Measurements from ENCODE around the gene SRRM3. TPM values are rescaled to one million over a fixed set of nuclear protein-coding genes. Genes with fewer than 3 reads are reported as not detected.

The SRRM3 gene
- total and polyA plus RNA-seq, 9 of the 15 experiments (the other 6 are each of a cell fraction or from before 2014, with no cell fraction given), result 0.04 to 0.91 (median 0.46) TPM; not detected in 2

DNA sequence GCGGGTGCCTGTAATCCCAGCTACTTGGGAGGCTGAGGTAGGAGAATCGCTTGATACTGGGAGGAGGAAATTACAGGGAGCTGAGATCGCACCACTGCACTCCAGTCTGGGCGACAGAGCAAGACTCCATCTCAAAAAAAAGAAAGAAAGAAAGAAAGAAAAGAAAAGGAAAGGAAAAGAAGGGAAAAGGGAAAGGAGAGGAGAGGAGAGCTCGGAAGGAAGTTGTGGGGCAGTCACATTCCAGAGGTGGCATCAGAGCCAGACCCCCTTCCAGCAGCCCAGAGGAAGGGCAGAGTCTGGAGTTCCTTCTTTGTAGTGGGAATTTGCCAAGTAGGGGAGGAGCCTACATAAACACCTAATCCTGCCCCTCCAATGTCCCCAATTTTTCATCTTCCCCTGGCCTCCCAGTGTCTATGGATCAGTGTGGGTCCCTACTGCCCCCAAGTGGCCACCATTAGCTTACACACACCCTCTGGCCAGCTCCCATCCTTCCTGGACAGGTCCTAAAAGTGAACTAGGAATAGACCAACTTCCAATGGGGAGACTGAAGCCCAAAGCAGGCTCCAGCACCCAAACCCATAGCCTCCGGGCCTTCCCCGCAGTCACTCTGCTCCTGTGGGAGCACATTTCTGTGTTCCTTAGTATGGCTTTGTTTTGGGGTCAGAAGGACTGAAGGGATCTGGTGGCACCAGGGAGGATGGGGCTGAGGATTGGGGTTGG is 61.1 kb downstream of the SRRM3 start (continued):
- TF ChIP-seq, protein P1, sequence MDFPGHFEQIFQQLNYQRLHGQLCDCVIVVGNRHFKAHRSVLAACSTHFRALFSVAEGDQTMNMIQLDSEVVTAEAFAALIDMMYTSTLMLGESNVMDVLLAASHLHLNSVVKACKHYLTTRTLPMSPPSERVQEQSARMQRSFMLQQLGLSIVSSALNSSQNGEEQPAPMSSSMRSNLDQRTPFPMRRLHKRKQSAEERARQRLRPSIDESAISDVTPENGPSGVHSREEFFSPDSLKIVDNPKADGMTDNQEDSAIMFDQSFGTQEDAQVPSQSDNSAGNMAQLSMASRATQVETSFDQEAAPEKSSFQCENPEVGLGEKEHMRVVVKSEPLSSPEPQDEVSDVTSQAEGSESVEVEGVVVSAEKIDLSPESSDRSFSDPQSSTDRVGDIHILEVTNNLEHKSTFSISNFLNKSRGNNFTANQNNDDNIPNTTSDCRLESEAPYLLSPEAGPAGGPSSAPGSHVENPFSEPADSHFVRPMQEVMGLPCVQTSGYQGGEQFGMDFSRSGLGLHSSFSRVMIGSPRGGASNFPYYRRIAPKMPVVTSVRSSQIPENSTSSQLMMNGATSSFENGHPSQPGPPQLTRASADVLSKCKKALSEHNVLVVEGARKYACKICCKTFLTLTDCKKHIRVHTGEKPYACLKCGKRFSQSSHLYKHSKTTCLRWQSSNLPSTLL (IDR thresholded peaks at IDR 0.05), result no peak
- TF ChIP-seq ZBTB1 (CRISPR knock-in tag; IDR thresholded peaks at IDR 0.05; ENCODE audit: borderline replicate concordance, low read depth), result no peak
- peak; percentile 66; the same call in 1 of the 2 replicates for TF ChIP-seq CTBP1 (IDR thresholded peaks at IDR 0.05; ENCODE audit: borderline replicate concordance)
- TF ChIP-seq ZNF134 (CRISPR knock-in tag; conservative IDR thresholded peaks at IDR 0.05), result no peak
- TF ChIP-seq RBFOX2 (IDR thresholded peaks at IDR 0.05; ENCODE audit: low read depth, low read length), result no peak
- no peak for TF ChIP-seq HNRNPL (IDR thresholded peaks at IDR 0.05; ENCODE audit: low read depth, low read length)
- TF ChIP-seq, protein P2, sequence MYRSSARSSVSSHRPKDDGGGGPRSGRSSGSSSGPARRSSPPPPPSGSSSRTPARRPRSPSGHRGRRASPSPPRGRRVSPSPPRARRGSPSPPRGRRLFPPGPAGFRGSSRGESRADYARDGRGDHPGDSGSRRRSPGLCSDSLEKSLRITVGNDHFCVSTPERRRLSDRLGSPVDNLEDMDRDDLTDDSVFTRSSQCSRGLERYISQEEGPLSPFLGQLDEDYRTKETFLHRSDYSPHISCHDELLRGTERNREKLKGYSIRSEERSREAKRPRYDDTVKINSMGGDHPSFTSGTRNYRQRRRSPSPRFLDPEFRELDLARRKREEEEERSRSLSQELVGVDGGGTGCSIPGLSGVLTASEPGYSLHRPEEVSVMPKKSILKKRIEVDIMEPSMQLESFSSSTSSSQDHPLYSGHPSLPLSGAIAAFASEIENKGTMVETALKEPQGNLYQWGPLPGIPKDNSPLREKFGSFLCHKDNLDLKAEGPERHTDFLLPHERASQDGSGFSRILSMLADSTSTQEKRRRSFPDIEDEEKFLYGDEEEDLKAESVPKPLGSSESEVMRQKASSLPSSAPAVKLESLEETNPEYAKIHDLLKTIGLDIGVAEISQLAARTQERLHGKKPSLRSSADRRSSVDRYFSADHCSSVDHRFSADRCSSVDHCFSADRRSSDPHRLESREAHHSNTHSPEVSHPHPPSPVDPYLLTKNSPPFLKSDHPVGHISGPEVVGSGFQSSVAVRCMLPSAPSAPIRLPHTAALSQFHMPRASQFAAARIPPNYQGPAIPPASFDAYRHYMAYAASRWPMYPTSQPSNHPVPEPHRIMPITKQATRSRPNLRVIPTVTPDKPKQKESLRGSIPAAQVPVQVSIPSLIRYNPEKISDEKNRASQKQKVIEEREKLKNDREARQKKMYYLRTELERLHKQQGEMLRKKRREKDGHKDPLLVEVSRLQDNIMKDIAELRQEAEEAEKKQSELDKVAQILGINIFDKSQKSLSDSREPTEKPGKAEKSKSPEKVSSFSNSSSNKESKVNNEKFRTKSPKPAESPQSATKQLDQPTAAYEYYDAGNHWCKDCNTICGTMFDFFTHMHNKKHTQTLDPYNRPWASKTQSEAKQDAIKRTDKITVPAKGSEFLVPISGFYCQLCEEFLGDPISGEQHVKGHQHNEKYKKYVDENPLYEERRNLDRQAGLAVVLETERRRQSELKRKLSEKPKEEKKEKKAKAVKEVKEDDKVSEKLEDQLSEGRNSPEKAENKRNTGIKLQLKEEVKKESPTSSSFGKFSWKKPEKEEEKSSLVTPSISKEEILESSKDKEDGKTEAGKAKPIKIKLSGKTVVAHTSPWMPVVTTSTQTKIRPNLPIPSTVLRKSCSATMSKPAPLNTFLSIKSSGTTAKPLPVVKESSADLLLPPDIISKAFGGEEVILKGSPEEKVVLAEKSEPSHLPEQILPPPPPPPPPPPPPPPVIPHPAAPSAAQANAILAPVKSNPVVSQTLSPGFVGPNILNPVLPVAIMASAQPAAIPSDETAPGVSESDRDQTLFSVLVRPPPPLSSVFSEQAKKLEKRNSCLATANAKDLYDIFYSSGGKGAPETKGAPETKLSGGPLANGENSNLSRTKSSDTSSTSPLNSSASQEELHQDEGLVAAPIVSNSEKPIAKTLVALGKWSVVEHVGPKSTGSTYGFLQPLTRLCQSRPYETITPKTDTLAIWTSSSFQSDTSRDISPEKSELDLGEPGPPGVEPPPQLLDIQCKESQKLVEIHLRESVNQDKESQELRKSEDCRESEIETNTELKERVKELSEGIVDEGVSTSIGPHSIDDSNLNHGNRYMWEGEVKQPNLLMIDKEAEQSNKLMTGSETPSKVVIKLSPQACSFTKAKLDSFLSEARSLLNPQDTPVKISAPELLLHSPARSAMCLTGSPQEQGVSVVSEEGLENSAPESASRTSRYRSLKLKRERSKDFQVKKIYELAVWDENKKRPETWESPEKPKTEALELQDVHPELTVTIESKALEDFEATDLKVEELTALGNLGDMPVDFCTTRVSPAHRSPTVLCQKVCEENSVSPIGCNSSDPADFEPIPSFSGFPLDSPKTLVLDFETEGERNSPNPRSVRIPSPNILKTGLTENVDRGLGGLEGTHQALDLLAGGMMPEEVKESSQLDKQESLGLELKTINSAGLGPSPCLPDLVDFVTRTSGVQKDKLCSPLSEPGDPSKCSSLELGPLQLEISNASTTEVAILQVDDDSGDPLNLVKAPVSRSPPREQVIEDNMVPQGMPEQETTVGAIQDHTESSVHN (IDR thresholded peaks at IDR 0.05; ENCODE audit: borderline replicate concordance in 1 of 2, low read depth in 1 of 2), result 0 out of 4 replicates have a peak, but pooled peaks of 1 of the 2 experiments have one; percentile 29
- TF ChIP-seq, protein P3, sequence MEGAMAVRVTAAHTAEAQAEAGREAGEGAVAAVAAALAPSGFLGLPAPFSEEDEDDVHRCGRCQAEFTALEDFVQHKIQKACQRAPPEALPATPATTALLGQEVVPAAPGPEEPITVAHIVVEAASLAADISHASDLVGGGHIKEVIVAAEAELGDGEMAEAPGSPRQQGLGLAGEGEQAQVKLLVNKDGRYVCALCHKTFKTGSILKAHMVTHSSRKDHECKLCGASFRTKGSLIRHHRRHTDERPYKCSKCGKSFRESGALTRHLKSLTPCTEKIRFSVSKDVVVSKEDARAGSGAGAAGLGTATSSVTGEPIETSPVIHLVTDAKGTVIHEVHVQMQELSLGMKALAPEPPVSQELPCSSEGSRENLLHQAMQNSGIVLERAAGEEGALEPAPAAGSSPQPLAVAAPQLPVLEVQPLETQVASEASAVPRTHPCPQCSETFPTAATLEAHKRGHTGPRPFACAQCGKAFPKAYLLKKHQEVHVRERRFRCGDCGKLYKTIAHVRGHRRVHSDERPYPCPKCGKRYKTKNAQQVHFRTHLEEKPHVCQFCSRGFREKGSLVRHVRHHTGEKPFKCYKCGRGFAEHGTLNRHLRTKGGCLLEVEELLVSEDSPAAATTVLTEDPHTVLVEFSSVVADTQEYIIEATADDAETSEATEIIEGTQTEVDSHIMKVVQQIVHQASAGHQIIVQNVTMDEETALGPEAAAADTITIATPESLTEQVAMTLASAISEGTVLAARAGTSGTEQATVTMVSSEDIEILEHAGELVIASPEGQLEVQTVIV (CRISPR knock-in tag; IDR thresholded peaks at IDR 0.05; ENCODE audit: borderline replicate concordance), result no peak
- TF ChIP-seq JUND (IDR thresholded peaks at IDR 0.05; ENCODE audit: borderline replicate concordance, low read depth, low read length), result peak; percentile 27; the same call in 1 of the 2 replicates
- TF ChIP-seq JUND (tag; IDR thresholded peaks at IDR 0.05; ENCODE audit: borderline replicate concordance, low read depth, low read length), result no peak
- TF ChIP-seq, protein P4, sequence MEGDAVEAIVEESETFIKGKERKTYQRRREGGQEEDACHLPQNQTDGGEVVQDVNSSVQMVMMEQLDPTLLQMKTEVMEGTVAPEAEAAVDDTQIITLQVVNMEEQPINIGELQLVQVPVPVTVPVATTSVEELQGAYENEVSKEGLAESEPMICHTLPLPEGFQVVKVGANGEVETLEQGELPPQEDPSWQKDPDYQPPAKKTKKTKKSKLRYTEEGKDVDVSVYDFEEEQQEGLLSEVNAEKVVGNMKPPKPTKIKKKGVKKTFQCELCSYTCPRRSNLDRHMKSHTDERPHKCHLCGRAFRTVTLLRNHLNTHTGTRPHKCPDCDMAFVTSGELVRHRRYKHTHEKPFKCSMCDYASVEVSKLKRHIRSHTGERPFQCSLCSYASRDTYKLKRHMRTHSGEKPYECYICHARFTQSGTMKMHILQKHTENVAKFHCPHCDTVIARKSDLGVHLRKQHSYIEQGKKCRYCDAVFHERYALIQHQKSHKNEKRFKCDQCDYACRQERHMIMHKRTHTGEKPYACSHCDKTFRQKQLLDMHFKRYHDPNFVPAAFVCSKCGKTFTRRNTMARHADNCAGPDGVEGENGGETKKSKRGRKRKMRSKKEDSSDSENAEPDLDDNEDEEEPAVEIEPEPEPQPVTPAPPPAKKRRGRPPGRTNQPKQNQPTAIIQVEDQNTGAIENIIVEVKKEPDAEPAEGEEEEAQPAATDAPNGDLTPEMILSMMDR (IDR thresholded peaks at IDR 0.05 in 2 of 3, conservative IDR thresholded peaks at IDR 0.05 in 1 of 3; ENCODE audit: insufficient read depth in 2 of 3, low read depth in 1 of 3, low read length in 3 of 3), result peak; percentile 91 to 96 (median 95)

All from K562 (cell line).